NB4 (cell line): Measurements from ENCODE around the gene ADARB2.

Source experiments
- DNase-seq: peaks from one replicate; pipeline ENCODE4 v3.0.0; 2010; ENCODE audit warnings: low read depth
- H3K4me3 ChIP-seq: one replicate; pipeline ENCODE4 v1.5.1; 2011; ENCODE audit warnings: mild to moderate bottlenecking, low read depth, low read length, moderate library complexity
- CTCF ChIP-seq: IDR thresholded peaks from one replicate; pipeline ENCODE4 v1.5.1; 2012; ENCODE audit warnings: low read depth, low read length
- MYC ChIP-seq: IDR thresholded peaks from 2 replicates; pipeline ENCODE4 v1.6.1; 2011; ENCODE audit warnings: low read depth, low read length
- POLR2A ChIP-seq: IDR thresholded peaks from 2 replicates; pipeline ENCODE4 v1.6.1; 2011; ENCODE audit warnings: mild to moderate bottlenecking; ENCODE audit not compliant: insufficient read length; ENCODE audit errors: extremely low read depth
- TF ChIP-seq, protein P1 (sequence below): IDR thresholded peaks from 2 replicates; pipeline ENCODE4 v1.6.1; 2011; ENCODE audit warnings: low read depth, low read length

ADARB2 gene

DNA sequence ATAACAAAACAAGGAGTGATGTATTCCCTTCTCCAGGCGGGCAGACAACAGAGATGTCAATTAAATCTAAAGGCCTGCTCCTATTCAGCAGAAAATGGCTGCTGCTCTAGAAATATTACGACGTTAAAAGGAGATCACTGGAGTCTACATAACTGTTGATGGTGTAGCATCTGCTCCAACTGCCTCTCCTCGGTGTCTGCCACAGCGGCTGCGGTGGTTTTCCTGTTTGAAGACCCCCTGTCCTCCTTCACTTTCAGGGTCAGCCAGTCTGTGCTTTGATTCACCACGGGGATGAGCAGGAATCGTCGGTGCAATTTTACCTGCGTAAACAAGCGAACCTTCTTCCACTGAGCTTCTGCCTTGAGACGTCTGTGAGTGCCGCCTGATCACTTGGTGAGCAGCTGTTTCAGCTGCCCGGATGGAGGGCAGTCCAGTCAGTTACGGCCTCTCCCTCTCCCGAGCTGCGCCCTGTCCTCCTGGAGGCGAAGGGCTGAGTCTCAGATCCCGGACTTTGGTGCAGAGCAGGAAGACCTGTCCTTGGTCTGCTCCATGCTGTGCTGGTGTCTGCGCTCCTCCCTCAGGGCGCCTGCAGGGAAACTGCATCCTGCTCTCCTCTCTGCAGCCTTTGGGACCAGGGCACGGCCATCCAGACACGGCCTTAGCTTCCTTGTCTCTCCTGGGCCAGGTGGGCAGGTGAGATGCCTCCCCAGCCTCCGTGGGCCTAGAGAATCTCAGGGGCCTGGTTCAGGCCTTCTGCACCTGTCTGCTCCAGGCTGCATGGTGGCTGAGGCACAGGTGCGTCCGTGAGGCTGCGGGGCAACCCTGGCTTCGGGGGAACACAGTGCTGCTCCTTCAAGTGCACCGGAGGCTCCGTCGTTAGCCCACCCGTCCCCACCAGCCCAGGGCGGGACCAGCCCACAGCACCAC is 326.6 kb downstream of the ADARB2 start:
- TF ChIP-seq MYC (no peak), POLR2A (no peak), CTCF (no peak)
- TF ChIP-seq, protein P1, sequence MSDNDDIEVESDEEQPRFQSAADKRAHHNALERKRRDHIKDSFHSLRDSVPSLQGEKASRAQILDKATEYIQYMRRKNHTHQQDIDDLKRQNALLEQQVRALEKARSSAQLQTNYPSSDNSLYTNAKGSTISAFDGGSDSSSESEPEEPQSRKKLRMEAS, result no peak
- DNase-seq, result no peak
- no peak overlapping the region for H3K4me3 ChIP-seq

DNA sequence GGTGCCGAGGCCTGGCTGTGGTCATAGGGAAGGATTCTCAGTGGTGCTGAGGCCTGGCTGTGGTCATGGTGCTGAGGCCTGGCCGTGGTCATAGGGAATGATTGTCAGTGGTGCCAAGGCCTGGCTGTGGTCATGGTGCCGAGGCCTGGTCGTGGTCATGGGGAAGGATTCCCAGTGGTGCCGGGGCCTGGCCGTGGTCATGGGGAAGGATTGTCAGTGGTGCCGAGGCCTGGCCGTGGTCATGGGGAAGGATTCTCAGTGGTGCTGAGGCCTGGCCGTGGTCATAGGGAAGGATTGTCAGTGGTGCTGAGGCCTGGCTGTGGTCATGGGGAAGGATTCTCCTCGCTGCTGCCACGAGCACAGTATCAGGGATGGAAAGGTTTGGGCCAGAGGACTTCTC is 327.3 kb downstream of the ADARB2 start:
- no peak overlapping the region for H3K4me3 ChIP-seq
- TF ChIP-seq CTCF (no peak), POLR2A (no peak), MYC (no peak)
- no peak for DNase-seq

DNA sequence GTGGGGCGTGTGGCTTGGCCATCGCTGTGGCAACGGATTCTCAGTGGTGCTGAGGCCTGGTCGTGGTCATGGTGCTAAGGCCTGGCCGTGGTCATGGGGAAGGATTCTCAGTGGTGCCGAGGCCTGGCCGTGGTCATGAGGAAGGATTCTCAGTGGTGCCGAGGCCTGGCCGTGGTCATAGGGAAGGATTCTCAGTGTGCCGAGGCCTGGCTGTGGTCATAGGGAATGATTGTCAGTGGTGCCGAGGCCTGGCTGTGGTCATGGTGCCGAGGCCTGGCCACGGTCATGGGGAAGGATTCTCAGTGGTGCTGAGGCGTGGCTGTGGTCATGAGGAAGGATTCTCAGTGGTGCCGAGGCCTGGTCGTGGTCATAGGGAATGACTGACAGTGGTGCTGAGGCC is 327.9 kb downstream of the ADARB2 start:
- no peak overlapping the region for H3K4me3 ChIP-seq
- no peak for DNase-seq
- TF ChIP-seq CTCF (no peak), POLR2A (no peak), MYC (no peak)
- TF ChIP-seq, protein P1, result no peak

GRCh38 chr10:1408651-1409367 is 328.5 kb downstream of the ADARB2 start:
- H3K4me3 ChIP-seq, result no peak overlapping the region
- TF ChIP-seq POLR2A (no peak), MYC (no peak), CTCF (no peak)
- TF ChIP-seq, protein P1, result no peak
- no peak for DNase-seq

DNA sequence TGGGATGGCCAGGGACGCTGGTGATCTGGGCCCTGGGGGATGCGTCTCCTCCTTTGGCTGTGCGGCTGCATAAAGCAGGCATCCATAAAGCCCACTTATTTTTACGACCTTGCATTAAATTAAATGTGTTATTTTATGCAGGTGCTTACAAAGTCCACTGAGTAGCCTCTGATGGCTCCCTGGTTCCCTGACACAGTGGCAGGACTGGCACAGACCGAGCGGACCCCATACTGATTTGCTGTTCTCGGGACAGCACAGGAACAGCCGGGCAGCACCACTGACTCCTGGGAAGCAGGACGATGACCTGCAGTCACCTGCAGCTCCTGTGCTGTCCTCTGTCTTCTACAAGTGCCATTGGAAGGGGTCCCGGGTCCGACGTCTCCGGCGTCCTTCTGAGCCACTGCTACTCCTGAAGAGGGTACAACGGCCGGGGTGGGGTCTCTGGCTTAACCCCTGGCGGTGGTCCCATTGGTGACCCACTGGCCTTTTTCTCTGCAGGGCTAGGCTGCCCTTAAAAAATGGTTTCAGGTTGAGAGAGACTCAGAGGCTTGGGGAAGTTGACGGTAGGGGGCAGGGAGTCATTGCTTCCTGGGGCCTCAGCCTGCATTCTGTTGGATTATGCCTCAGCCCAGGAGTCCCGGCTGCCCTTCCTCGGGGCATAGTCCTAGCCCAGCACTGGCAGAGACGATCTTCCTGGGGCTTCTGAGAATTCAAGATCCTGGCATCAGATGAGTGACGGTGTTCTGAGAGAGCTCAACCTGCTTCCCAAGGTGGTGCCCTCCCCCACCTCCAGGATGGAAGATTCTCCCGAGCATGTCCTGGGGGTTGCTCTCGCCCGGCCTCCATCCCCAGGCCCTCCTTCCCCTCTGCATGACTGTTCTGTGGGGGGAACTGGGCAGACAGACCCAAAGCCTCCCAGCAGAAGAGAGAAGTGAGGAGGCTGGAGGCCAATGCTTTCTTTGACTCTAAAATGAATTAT is 330.1 kb downstream of the ADARB2 start:
- TF ChIP-seq POLR2A (no peak), CTCF (no peak), MYC (no peak)
- TF ChIP-seq, protein P1, result no peak
- H3K4me3 ChIP-seq, result no peak overlapping the region
- DNase-seq, result no peak
